GM12874 (cell line): ENCODE results near the gene RNF144B.

Experiments used
- TF ChIP-seq, protein P1 (sequence below): IDR thresholded peaks from 2 replicates; pipeline ENCODE4 v1.5.1; 2011; ENCODE audit warnings: low read depth, mild to moderate bottlenecking, control low read depth, low read length, moderate library complexity; ENCODE audit not compliant: insufficient read depth

The RNF144B gene

DNA sequence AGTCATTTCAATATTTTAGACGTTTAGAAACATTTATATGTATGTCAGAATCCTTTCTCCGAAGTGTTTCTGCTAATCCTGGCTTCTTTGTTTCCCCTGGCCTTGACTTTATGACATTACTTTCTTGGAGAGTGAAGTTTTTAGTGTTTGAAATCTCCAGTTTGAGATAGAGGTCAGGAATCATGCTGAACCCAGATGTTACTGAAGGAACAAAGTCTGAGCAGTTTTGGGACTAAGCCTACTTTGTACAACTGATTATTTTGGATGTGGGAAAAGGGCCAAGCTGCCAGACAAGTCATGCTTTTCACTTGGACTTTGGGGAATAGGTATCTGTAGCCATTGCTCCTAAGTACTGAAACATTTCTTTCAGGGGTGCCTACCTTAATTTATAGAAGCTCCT, 2.3 kb downstream of the RNF144B start:
- TF ChIP-seq, protein P1, sequence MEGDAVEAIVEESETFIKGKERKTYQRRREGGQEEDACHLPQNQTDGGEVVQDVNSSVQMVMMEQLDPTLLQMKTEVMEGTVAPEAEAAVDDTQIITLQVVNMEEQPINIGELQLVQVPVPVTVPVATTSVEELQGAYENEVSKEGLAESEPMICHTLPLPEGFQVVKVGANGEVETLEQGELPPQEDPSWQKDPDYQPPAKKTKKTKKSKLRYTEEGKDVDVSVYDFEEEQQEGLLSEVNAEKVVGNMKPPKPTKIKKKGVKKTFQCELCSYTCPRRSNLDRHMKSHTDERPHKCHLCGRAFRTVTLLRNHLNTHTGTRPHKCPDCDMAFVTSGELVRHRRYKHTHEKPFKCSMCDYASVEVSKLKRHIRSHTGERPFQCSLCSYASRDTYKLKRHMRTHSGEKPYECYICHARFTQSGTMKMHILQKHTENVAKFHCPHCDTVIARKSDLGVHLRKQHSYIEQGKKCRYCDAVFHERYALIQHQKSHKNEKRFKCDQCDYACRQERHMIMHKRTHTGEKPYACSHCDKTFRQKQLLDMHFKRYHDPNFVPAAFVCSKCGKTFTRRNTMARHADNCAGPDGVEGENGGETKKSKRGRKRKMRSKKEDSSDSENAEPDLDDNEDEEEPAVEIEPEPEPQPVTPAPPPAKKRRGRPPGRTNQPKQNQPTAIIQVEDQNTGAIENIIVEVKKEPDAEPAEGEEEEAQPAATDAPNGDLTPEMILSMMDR: no peak

DNA sequence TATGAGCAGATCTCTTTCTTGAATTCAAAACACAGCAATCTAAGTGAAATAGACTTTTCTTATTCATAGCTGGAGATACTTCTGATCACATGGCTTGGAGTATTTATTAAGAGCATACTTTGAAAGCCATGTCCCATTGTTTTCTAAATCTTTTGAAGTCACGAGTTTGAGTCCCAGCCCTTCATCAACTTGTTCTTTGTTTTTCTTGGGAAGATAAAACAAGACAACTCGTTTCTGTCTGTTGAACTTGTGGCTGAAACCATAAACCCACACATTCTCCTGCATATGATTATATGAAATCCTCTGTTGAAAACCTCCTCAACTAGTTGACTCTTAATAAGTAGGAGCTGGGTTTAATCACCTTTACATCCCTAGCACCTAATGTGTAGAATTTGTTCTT, 3.3 kb downstream of the RNF144B start:
- TF ChIP-seq, protein P1: no peak

DNA sequence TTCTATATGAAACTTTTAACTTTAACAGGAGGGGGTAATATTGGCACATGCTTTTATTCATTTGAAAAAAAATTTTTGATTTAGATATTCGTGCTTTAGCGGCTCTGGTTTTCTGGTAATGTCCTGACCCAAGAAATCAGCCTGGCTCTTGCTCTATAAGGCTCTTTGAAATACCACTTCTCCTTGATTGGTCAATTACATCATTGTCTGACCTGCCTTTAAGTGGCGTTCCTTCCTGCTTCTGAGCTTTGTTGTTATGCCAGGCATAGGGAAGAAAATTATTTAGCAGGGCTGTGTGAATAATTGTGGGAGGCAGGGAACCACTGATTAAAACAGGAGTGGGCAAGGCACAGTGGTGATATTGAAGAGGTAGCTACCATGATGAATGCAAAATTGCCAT, 3.9 kb downstream of the RNF144B start:
- TF ChIP-seq, protein P1: no peak

DNA sequence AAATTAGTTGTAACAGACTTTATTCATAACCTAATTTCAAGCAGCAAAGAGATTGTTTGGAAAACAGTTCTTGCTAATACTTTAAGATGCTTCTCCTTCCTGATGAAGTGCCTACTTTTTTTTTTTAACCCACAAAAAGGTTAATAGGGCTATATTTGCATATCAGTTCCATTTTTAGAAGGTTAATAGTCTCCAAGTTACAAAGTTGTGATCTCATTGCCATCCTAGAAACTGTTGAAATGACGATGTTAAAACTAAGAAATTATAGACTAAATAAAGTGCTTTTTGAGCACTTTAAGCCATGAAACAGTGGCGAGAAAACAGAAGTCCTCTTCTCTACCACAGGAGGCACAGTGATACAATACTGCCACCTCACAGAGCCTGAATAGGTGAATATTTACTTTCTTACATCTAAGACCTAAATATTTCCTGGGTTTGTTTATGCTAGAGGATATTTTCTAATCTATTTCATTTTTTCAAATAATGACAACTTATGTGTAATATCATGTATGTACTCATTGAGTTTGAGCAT, 5.3 kb downstream of the RNF144B start:
- TF ChIP-seq, protein P1: no peak

DNA sequence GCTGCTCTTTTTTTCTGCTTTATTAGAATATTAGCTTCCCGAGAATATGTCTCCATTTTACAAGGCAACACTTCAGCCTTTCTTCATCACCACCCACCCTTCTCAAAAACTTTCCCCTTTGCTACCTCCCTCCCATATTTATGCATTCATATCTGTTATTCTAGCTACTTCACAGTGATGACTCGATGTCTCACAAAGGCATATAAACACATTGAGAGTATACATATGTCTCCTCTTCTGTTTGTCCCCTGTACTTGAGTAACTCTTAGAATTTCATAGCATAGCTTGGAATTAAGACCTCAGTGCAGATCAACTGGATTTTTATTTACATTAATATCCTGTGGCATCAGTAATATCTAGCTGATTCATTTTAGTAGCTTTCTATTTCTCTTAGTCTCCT, 6.5 kb downstream of the RNF144B start:
- TF ChIP-seq, protein P1: no peak

DNA sequence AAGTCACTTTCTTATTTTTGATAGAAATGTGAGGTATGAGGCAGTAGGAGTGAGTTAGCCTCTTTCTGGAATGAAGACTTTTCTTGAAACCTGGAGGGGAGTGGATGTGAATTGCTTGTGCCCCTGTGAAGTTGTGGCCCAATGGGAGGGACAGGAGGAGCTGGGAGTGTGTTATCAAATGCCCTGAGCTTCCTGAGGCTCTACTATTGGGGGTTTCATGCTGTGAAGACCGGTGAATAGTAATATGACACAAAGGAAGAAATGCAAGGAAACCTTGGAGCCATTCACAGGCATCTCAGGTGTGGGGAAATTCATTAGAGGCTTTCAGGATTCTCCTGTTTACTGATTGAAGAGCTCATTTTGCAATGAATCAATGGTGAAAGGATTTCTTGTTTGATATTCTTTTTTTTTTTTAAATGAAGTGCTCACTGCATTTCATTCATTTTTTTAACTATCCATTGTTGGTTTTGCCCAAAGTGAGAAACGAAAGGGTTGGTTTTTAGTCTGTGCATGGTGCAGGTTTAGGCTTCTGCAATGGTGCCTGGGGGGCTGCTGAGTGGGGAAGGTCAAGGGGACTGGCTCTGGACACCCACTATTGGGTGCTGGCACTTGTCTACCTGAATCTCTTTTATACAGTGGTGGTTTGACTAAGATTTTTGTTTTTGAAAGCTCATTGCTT, 8.2 kb downstream of the RNF144B start:
- TF ChIP-seq, protein P1: no peak

DNA sequence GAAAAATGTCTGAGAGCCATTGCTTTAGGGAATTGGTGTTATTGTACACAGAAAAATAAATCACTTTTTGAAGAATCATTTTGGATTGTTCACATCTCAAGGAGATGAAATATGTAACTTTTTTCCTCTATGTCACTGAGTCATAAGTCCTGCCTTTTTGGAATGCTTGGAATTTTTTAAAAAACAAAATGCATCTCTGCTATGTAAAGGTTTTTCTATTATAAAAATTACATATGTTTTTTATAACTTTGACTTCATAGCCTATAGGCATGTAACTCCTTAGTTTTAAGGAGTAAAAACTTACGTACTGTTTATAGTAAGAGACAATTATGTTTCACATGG, 8.7 kb downstream of the RNF144B start:
- TF ChIP-seq, protein P1: no peak

DNA sequence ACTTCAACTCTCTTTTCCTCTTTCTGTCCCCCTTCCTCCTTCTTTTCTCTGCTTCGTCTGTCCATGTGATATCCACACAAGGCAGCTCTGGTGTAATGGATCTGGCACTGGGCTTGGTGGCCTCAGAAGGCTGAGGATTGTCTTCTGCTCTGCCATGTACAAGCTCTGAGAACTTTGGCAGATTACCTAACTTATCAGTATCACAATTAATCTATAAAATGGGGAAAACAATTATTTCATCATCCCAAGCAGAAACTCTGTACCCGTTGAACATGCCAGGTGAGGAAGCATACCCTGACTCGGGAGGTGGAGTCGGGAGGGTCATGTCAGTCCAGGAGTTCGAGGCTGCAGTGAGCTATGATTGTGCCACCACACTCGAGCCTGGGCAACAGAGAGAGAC, 10.6 kb downstream of the RNF144B start:
- TF ChIP-seq, protein P1: no peak
